ENCODE data around the gene SNRNP70. TPM values are rescaled to one million over a fixed set of nuclear protein-coding genes. Genes with fewer than 3 reads are reported as not detected.
A peak's percentile ranks its signal among the peaks of the same experiment; 100 is the strongest.

Gene SNRNP70
- total RNA-seq, 2 experiments from 2014 or later: 181 to 392 TPM

GRCh38 chr19:49116544-49116943 lies 31.3 kb downstream of the SNRNP70 start:
- intact Hi-C loops (cut with micrococcal nuclease; ENCODE audit: unreplicated experiment): loop anchor here (5.0 kb wide), 1 partner anchor 91 kb away; no protein-coding TSS in a partner anchor
- POLR2A ChIA-PET: no interaction called here
- no peak for TF ChIP-seq CTCF (conservative IDR thresholded peaks at IDR 0.05; ENCODE audit: low read length)
- no peak for TF ChIP-seq EZH2phosphoT487 (IDR thresholded peaks at IDR 0.05; ENCODE audit: borderline replicate concordance, low read depth, low read length)

GRCh38 chr19:49117677-49118564 lies 32.7 kb downstream of the SNRNP70 start:
- POLR2A ChIA-PET: no interaction called here
- peaks cover 28% of the 10 kb centered on the region for H3K4me1 ChIP-seq (ENCODE audit: insufficient read depth, low read length, poor library complexity, severe bottlenecking)
- no TSS peak for BruUV-seq (replicated peaks)
- intact Hi-C loops (cut with micrococcal nuclease; ENCODE audit: unreplicated experiment): loop anchor here (5.0 kb wide), 1 partner anchor 89 kb away; no protein-coding TSS in a partner anchor
- TF ChIP-seq EZH2phosphoT487 (IDR thresholded peaks at IDR 0.05; ENCODE audit: borderline replicate concordance, low read depth, low read length) (no peak), CTCF (conservative IDR thresholded peaks at IDR 0.05; ENCODE audit: low read length) (no peak)
- H2AFZ ChIP-seq (ENCODE audit: low read length): peak overlapping the region; percentile 82; the same call in 1 of the 2 replicates
- no peaks in the 10 kb centered on the region for H3K36me3 ChIP-seq (ENCODE audit: insufficient read depth, low read length)
- peak overlapping the region; percentile 63 for H3K27ac ChIP-seq (ENCODE audit: low read depth, low read length, poor library complexity, severe bottlenecking)
- no peaks in the 10 kb centered on the region for H3K79me2 ChIP-seq (ENCODE audit: insufficient read depth, low read depth, low read length)
- H3K4me2 ChIP-seq (ENCODE audit: low read length): peak overlapping the region; percentile 93
- CTCF ChIA-PET (ENCODE audit: unreplicated experiment): interaction anchor here (0.5 kb wide), 1 partner anchor 10 kb away, joined by 4 read pairs; no protein-coding TSS in a partner anchor
- peak; percentile 15 for DNase-seq (ENCODE audit: low spot score)
- no peaks in the 10 kb centered on the region for H4K20me1 ChIP-seq (ENCODE audit: insufficient read depth, low read length)
- no peaks in the 10 kb centered on the region for H3K9me3 ChIP-seq (ENCODE audit: low read length)
- H3K4me3 ChIP-seq (ENCODE audit: low read depth, low read length, poor library complexity, severe bottlenecking): peak overlapping the region; percentile 79
- no peaks in the 10 kb centered on the region for H3K9me2 ChIP-seq (ENCODE audit: insufficient read depth, low read length)

More at GRCh38 chr19:49116544-49116943, 31.3 kb downstream of the SNRNP70 start:
- Histone ChIP-seq H3K36me3 (ENCODE audit: insufficient read depth, low read length) (no peaks in the 10 kb centered on the region), H3K79me2 (ENCODE audit: insufficient read depth, low read depth, low read length) (no peaks in the 10 kb centered on the region), H3K9me2 (ENCODE audit: insufficient read depth, low read length) (no peaks in the 10 kb centered on the region), H3K4me3 (ENCODE audit: low read depth, low read length, poor library complexity, severe bottlenecking) (no peak overlapping the region), H3K9me3 (ENCODE audit: low read length) (no peaks in the 10 kb centered on the region), H3K27ac (ENCODE audit: low read depth, low read length, poor library complexity, severe bottlenecking) (no peak overlapping the region), H4K20me1 (ENCODE audit: insufficient read depth, low read length) (no peaks in the 10 kb centered on the region), H3K4me1 (ENCODE audit: insufficient read depth, low read length, poor library complexity, severe bottlenecking) (peaks cover 28% of the 10 kb centered on the region), H3K4me2 (ENCODE audit: low read length) (no peak overlapping the region), H2AFZ (ENCODE audit: low read length) (no peak overlapping the region)
- CTCF ChIA-PET (ENCODE audit: unreplicated experiment): no interaction called here
- no peak for DNase-seq (ENCODE audit: low spot score)
- no TSS peak for BruUV-seq (replicated peaks)
